Gastroesophageal sphincter (tissue), 4 donors: ENCODE results near the gene SMCR8. TPM values are rescaled to one million over a fixed set of nuclear protein-coding genes. Genes with fewer than 3 reads are reported as not detected.

Experiments
- ATAC-seq: fragments of 150-250 bp; one replicate; pipeline ENCODE4 v1.9.1; 2016; ENCODE audit warnings: mild to moderate bottlenecking, moderate library complexity
- H3K27ac ChIP-seq, 4 donors: fragments of 200-600 bp; sonication (generic) in 3 of 4; 1 replicate in 3 of 4; 2 replicates in 1 of 4; pipeline ENCODE4 v1.5.1; 2016 to 2019
- H3K27me3 ChIP-seq: fragments of 200-600 bp; sonication (generic); one replicate; pipeline ENCODE4 v1.5.1; 2019
- H3K36me3 ChIP-seq, 2 donors: fragments of 200-600 bp; sonication (generic); one replicate each; pipeline ENCODE4 v1.5.1; 2019; ENCODE audit warnings: control low read depth in 1 of 2
- H3K4me1 ChIP-seq, 3 donors: fragments of 200-600 bp; sonication (generic); 1 replicate in 2 of 3; 2 replicates in 1 of 3; pipeline ENCODE4 v1.5.1; 2016 to 2019; ENCODE audit warnings: control low read depth in 2 of 3
- H3K4me3 ChIP-seq, 2 donors: fragments of 200-600 bp; sonication (generic); one replicate each; pipeline ENCODE4 v1.5.1; 2019; ENCODE audit warnings: mild to moderate bottlenecking in 1 of 2, moderate library complexity in 1 of 2
- H3K9me3 ChIP-seq, 3 donors: fragments of 200-600 bp; sonication (generic); one replicate each; pipeline ENCODE4 v1.5.1; 2017 to 2019; ENCODE audit warnings: control low read depth in 2 of 3
- CTCF ChIP-seq, 4 experiments: fragments of 200-600 bp in 2 of 4; fragments of 450-650 bp in 2 of 4; sonication (generic) in 1 of 4; IDR thresholded peaks; one replicate each; pipeline ENCODE4 v1.5.1; 2017 to 2019; ENCODE audit warnings: antibody characterized with exemption in 4 of 4, mild to moderate bottlenecking in 2 of 4, moderate library complexity in 2 of 4
- EP300 ChIP-seq: sonication (generic); formaldehyde crosslinking; IDR thresholded peaks from one replicate; pipeline ENCODE4 v1.6.1; 2017; ENCODE audit warnings: antibody characterized with exemption, mild to moderate bottlenecking
- POLR2A ChIP-seq, 2 donors: fragments of 450-650 bp; IDR thresholded peaks; one replicate each; pipeline ENCODE4 v1.6.1; 2017; ENCODE audit warnings: antibody characterized with exemption in 2 of 2, mild to moderate bottlenecking in 2 of 2, moderate library complexity in 1 of 2
- POLR2AphosphoS5 ChIP-seq: sonication (generic); formaldehyde crosslinking; IDR thresholded peaks from one replicate; pipeline ENCODE4 v1.6.1; 2017; ENCODE audit warnings: antibody characterized with exemption
- WGBS, 2 donors: methylation state at CpG; one replicate each; pipeline ENCODE4 v1.1.5; 2018; ENCODE audit warnings: low coverage in 1 of 2; 5-methylcytosine and 5-hydroxymethylcytosine counted together
- total RNA-seq, 4 donors: library from RNA; depleted of rRNA; stranded (reverse); fragments of >200 nt; gene quantifications; one replicate each; pipeline ENCODE4 v1.1.0, GENCODE V29; 2016

Gene SMCR8
- total RNA-seq, 4 donors from 2014 or later, result 14.0 to 20.0 (median 14.9) TPM

- H3K27ac ChIP-seq, result no peak overlapping the region
- H3K9me3 ChIP-seq, result no peaks in the 10 kb centered on the region
- no peak for ATAC-seq
- H3K36me3 ChIP-seq, result peaks cover 0 to 94% of the 10 kb centered on the region in 2 donors
- no peaks in the 10 kb centered on the region for H3K27me3 ChIP-seq
- H3K4me3 ChIP-seq, result no peak overlapping the region
- TF ChIP-seq CTCF (IDR thresholded peaks at IDR 0.05) (no peak), EP300 (no peak), POLR2A (IDR thresholded peaks at IDR 0.05) (no peak), POLR2AphosphoS5 (no peak)
- 73 to 100% methylated on average over 1 of the region's 1 CpG for WGBS, 2 donors
- H3K4me1 ChIP-seq, result no peaks in the 10 kb centered on the region
Measured at GRCh38 chr17:18277076-18277475, 38.0 kb upstream of the SMCR8 start.

DNA sequence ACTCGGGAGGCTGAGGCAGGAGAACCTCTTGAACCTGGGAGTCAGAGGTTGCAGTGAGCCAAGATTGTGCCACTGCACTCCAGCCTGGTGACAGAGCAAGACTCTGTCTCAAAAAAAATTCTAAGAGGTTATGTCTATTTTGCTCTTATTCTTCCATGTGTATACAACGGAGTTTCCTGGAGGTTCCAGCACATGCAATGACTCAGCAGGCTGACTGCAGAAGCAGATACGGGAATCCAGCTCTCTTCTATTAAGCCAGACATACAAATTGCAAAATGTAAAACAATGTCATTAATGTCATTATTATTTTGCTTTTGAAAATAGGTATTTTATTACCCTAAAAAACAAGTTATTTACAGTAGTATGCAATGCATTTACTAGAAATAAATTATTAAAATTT, 36.2 kb upstream of the SMCR8 start:
- Histone ChIP-seq H3K4me3 (no peak overlapping the region), H3K36me3 (peaks cover 0 to 97% of the 10 kb centered on the region in 2 donors), H3K27ac (no peak overlapping the region), H3K9me3 (no peaks in the 10 kb centered on the region), H3K27me3 (no peaks in the 10 kb centered on the region), H3K4me1 (no peaks in the 10 kb centered on the region)
- TF ChIP-seq EP300 (no peak), POLR2A (IDR thresholded peaks at IDR 0.05) (no peak), CTCF (IDR thresholded peaks at IDR 0.05) (no peak)
- no peak for ATAC-seq
- 49 to 73% methylated on average over 2 to 3 of the region's 3 CpGs for WGBS, 2 donors

DNA sequence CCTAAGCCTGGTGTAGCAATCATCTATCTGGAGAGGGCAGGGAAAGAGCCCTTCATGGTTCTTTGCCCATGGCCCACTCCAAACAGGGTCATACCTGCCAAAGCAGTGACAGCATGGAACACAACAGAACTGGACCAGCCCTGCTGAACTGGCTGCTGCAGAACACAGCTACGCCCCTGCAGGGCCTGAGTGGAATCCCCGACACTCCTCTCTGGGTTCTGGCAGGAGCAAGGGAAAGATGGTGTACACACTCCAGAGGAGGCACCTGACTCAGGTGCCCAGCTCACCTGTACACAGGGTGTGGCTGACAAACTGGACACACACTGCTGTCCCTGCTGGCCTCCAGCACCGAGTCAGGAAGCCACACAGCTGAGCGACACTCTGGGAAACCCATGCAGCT, 34.8 kb upstream of the SMCR8 start:
- Histone ChIP-seq H3K4me1 (no peaks in the 10 kb centered on the region), H3K27me3 (no peaks in the 10 kb centered on the region), H3K9me3 (no peaks in the 10 kb centered on the region), H3K27ac (no peak overlapping the region), H3K4me3 (no peak overlapping the region), H3K36me3 (peaks cover 0 to 99% of the 10 kb centered on the region in 2 donors)
- no CpG with 5 or more reads among the region's 4 CpGs for WGBS, 2 donors
- TF ChIP-seq CTCF (IDR thresholded peaks at IDR 0.05) (no peak), EP300 (no peak), POLR2AphosphoS5 (no peak), POLR2A (IDR thresholded peaks at IDR 0.05) (no peak)
- no peak for ATAC-seq

DNA sequence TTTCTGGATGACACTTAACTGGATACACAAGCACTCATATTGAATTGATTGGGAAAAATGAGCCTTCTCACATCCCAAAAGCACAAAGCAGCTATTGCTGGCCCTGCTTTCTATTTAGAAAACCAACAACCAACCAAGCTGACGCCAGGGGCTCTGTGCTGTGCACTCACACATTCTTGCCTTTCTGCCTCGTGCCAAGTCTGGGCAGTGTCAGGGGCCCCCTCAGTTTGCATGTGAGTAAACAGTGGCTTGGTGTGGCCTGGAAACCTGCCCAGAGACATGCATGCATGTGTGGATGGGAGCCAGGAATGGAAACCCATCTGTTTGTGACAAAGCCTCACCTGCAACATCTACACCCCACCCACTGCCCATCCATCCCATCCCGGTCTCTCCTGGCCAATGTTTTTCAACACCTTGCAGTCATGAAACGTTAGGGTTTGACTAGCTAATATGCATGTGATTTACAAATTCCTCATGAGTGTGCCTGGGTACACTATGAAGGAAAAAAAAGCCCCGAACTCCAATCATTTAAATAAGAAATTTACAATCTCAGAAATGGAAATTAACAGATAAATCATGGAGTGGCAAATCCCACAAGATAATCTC, 34.2 kb upstream of the SMCR8 start:
- Histone ChIP-seq H3K9me3 (no peaks in the 10 kb centered on the region), H3K4me3 (no peak overlapping the region), H3K4me1 (no peaks in the 10 kb centered on the region), H3K27ac (no peak overlapping the region), H3K36me3 (peaks cover 0 to 100% of the 10 kb centered on the region in 2 donors), H3K27me3 (no peaks in the 10 kb centered on the region)
- TF ChIP-seq CTCF (IDR thresholded peaks at IDR 0.05), result no peak
- no peak for TF ChIP-seq EP300
- TF ChIP-seq POLR2A (IDR thresholded peaks at IDR 0.05), result no peak
- no peak for TF ChIP-seq POLR2AphosphoS5
- no peak for ATAC-seq
- 52 to 68% methylated on average over 2 to 5 of the region's 5 CpGs for WGBS, 2 donors

GRCh38 chr17:18281788-18282187, 33.3 kb upstream of the SMCR8 start:
- Histone ChIP-seq H3K9me3 (no peaks in the 10 kb centered on the region), H3K4me3 (no peak overlapping the region), H3K36me3 (peaks cover 0 to 100% of the 10 kb centered on the region in 2 donors), H3K27me3 (no peaks in the 10 kb centered on the region), H3K4me1 (no peaks in the 10 kb centered on the region), H3K27ac (no peak overlapping the region)
- ATAC-seq, result no peak
- WGBS, 2 donors, result 83 to 89% methylated on average over 1 to 3 of the region's 6 CpGs
- TF ChIP-seq CTCF (IDR thresholded peaks at IDR 0.05) (no peak), POLR2AphosphoS5 (no peak), POLR2A (IDR thresholded peaks at IDR 0.05) (no peak), EP300 (no peak)
